ENCODE measurements around the gene CD83. TPM values are rescaled to one million over a fixed set of nuclear protein-coding genes. Genes with fewer than 3 reads are reported as not detected.
A peak's percentile ranks its signal among the peaks of the same experiment; 100 is the strongest.

The CD83 gene
- total RNA-seq, 1 experiment from 2014 or later, result 5.5 TPM

GRCh38 chr6:14138701-14139215 is 21.2 kb downstream of the CD83 start:
- no peak overlapping the region for H3K4me3 Mint-ChIP-seq
- H3K27ac Mint-ChIP-seq, result no peak overlapping the region
- CTCF ChIA-PET, result interaction anchor here (1.6 kb wide), 1 partner anchor 9 kb away, joined by 9 read pairs; no protein-coding TSS in a partner anchor
- POLR2A ChIA-PET, result interaction anchor here (0.6 kb wide), 1 partner anchor 1414 kb away, joined by 4 read pairs; no protein-coding TSS in a partner anchor
- H3K4me1 Mint-ChIP-seq, result peaks cover 27% of the 10 kb centered on the region
- ATAC-seq (no peak), DNase-seq (ENCODE audit: low spot score) (no peak)
- no peaks in the 10 kb centered on the region for H3K9me3 Mint-ChIP-seq
- TF ChIP-seq MXD4 (CRISPR knock-in tag; IDR thresholded peaks at IDR 0.05; ENCODE audit: borderline replicate concordance), result no peak
- TF ChIP-seq STAT6 (CRISPR knock-in tag; conservative IDR thresholded peaks at IDR 0.05; ENCODE audit: low read depth), result no peak
- no peak for TF ChIP-seq CTCF (IDR thresholded peaks at IDR 0.05)
- no peak for TF ChIP-seq NFE2L1 (CRISPR knock-in tag; IDR thresholded peaks at IDR 0.05)
- TF ChIP-seq JUN (CRISPR knock-in tag; IDR thresholded peaks at IDR 0.05), result no peak
- no peak for TF ChIP-seq MAX (CRISPR knock-in tag; IDR thresholded peaks at IDR 0.05)
- no peak for TF ChIP-seq ZBTB43 (CRISPR knock-in tag; IDR thresholded peaks at IDR 0.05)
- TF ChIP-seq CREB1 (CRISPR knock-in tag; IDR thresholded peaks at IDR 0.05), result no peak
- TF ChIP-seq ZNF425 (CRISPR knock-in tag; conservative IDR thresholded peaks at IDR 0.05), result no peak
- peaks cover 11% of the 10 kb centered on the region for H3K36me3 Mint-ChIP-seq
- no peaks in the 10 kb centered on the region for H3K27me3 Mint-ChIP-seq (ENCODE audit: low read depth)

- no peak for DNase-seq (ENCODE audit: low spot score)
- POLR2A ChIA-PET, result no interaction called here
- CTCF ChIA-PET, result interaction anchor here (0.5 to 5.7 kb wide), 2 partner anchors 12 to 1081 kb away, joined by 3 to 42 read pairs; no protein-coding TSS in a partner anchor
- Mint-ChIP-seq H3K36me3 (no peaks in the 10 kb centered on the region; the same call in 1 of the 2 replicates), H3K4me3 (no peak overlapping the region), H3K9me3 (no peaks in the 10 kb centered on the region), H3K27ac (peak overlapping the region; percentile 61), H3K27me3 (ENCODE audit: low read depth) (peaks cover 5% of the 10 kb centered on the region; the same call in 1 of the 2 replicates), H3K4me1 (peaks cover 35% of the 10 kb centered on the region)
- no peak for ATAC-seq
- TF ChIP-seq RELA (CRISPR knock-in tag; IDR thresholded peaks at IDR 0.05; ENCODE audit: borderline replicate concordance) (no peak), ZNF416 (CRISPR knock-in tag; IDR thresholded peaks at IDR 0.05) (no peak), PRRX2 (CRISPR knock-in tag; IDR thresholded peaks at IDR 0.05) (no peak), FOXJ3 (CRISPR knock-in tag; IDR thresholded peaks at IDR 0.05; ENCODE audit: borderline replicate concordance) (no peak), GRHL2 (CRISPR knock-in tag; IDR thresholded peaks at IDR 0.05; ENCODE audit: insufficient replicate concordance, severe bottlenecking) (no peak), STAT6 (CRISPR knock-in tag; conservative IDR thresholded peaks at IDR 0.05; ENCODE audit: low read depth) (no peak), ZNF671 (CRISPR knock-in tag; IDR thresholded peaks at IDR 0.05) (no peak), ZNF396 (CRISPR knock-in tag; IDR thresholded peaks at IDR 0.05; ENCODE audit: borderline replicate concordance) (no peak), ZNF317 (CRISPR knock-in tag; IDR thresholded peaks at IDR 0.05; ENCODE audit: borderline replicate concordance, low read depth) (no peak), GTF2I (CRISPR knock-in tag; conservative IDR thresholded peaks at IDR 0.05) (no peak), FOXP1 (CRISPR knock-in tag; IDR thresholded peaks at IDR 0.05; ENCODE audit: borderline replicate concordance) (no peak), ZSCAN18 (CRISPR knock-in tag; IDR thresholded peaks at IDR 0.05) (no peak), MYBL2 (CRISPR knock-in tag; IDR thresholded peaks at IDR 0.05) (no peak), SOX15 (CRISPR knock-in tag; IDR thresholded peaks at IDR 0.05) (no peak)
Observed at GRCh38 chr6:14141351-14142062, 23.9 kb downstream of the CD83 start.

Measured in WTC11 (cell line).